Measurements from ENCODE around the gene NRARP.

GRCh38 chr9:137297966-137298365 is 4.1 kb downstream of the NRARP start:
- TF ChIP-seq CTCF (conservative IDR thresholded peaks at IDR 0.05; ENCODE audit: low read depth in 2 of 2) (no peak), EZH2 (IDR thresholded peaks at IDR 0.05; ENCODE audit: low read depth, unreplicated experiment) (no peak), EZH2phosphoT487 (IDR thresholded peaks at IDR 0.05; ENCODE audit: unreplicated experiment) (no peak), POLR2AphosphoS5 (IDR thresholded peaks at IDR 0.05; ENCODE audit: low read depth) (no peak), ZNF462 (CRISPR knock-in tag; IDR thresholded peaks at IDR 0.05) (no peak), CREB1 (CRISPR knock-in tag; IDR thresholded peaks at IDR 0.05; ENCODE audit: low read depth) (no peak)
